Endodermal cell (in vitro differentiated cells): ENCODE results near the gene VAV1. TPM values are rescaled to one million over a fixed set of nuclear protein-coding genes. Genes with fewer than 3 reads are reported as not detected.

ENCODE experiments used
- DNase-seq: peaks from one replicate; pipeline ENCODE4 v3.0.0-alpha.2; 2017
- H3K27ac ChIP-seq: 2 replicates; pipeline ENCODE4 v1.5.1; 2013; ENCODE audit warnings: mild to moderate bottlenecking, low read depth, low read length, moderate library complexity
- H3K27me3 ChIP-seq: 2 replicates; pipeline ENCODE4 v1.6.1; 2013; ENCODE audit warnings: mild to moderate bottlenecking, low read length, moderate library complexity; ENCODE audit not compliant: insufficient read depth, control insufficient read depth, poor library complexity, severe bottlenecking
- H3K36me3 ChIP-seq: 2 replicates; pipeline ENCODE4 v1.7.0; 2013; ENCODE audit warnings: mild to moderate bottlenecking, low read length, moderate library complexity; ENCODE audit not compliant: control insufficient read depth, insufficient read depth
- H3K4me1 ChIP-seq: one replicate; pipeline ENCODE4 v1.7.0; 2013; ENCODE audit warnings: low read length; ENCODE audit not compliant: control insufficient read depth, insufficient read depth
- H3K4me3 ChIP-seq: 2 replicates; pipeline ENCODE4 v1.5.1; 2013; ENCODE audit warnings: mild to moderate bottlenecking, low read length, moderate library complexity
- H3K9ac ChIP-seq: 2 replicates; pipeline ENCODE4 v1.6.1; 2013; ENCODE audit warnings: mild to moderate bottlenecking, low read length, moderate library complexity; ENCODE audit not compliant: poor library complexity, severe bottlenecking; ENCODE audit errors: extremely low read depth
- H3K9me3 ChIP-seq: 2 replicates; pipeline ENCODE4 v1.6.1; 2013; ENCODE audit warnings: mild to moderate bottlenecking, low read length, moderate library complexity; ENCODE audit not compliant: control insufficient read depth
- H3K27ac Mint-ChIP-seq: 2 replicates; pipeline ENCODE4 v1.8.0; 2020; ENCODE audit warnings: mixed read lengths
- H3K27me3 Mint-ChIP-seq: 2 replicates; pipeline ENCODE4 v1.8.0; 2021; ENCODE audit warnings: mild to moderate bottlenecking, mixed read lengths; ENCODE audit not compliant: insufficient read depth
- H3K36me3 Mint-ChIP-seq: 2 replicates; pipeline ENCODE4 v1.8.0; 2020; ENCODE audit warnings: low read depth, mixed read lengths
- H3K4me1 Mint-ChIP-seq: 2 replicates; pipeline ENCODE4 v1.8.0; 2020; ENCODE audit warnings: mixed read lengths
- H3K4me3 Mint-ChIP-seq: 2 replicates; pipeline ENCODE4 v1.8.0; 2020; ENCODE audit warnings: mild to moderate bottlenecking, moderate library complexity, mixed read lengths
- H3K9me3 Mint-ChIP-seq: 2 replicates; pipeline ENCODE4 v1.8.0; 2020; ENCODE audit warnings: mild to moderate bottlenecking, mixed read lengths
- WGBS, 2 experiments: methylation state at CpG; one replicate each; pipeline versions ENCODE4 v1.1.5 to v1.1.7; 2013; ENCODE audit warnings: missing lambda C conversion rate in 2 of 2, mixed read lengths in 1 of 2; ENCODE audit not compliant: insufficient coverage in 1 of 2, insufficient read length in 1 of 2; 5-methylcytosine and 5-hydroxymethylcytosine counted together
- microRNA-seq: library from miRNA; unstranded; fragments of <30 nt; microRNA quantifications from one replicate; pipeline ENCODE4 v1.2.0, GENCODE V29; 2020; ENCODE audit warnings: borderline microRNAs expressed
- total RNA-seq, 2 donors: library from RNA; stranded (reverse); fragmentation: NEBNext Ultra II Directional in 1 of 2; extraction: Animal tissue kit (Norgen Biotek cat#: 25700) in 1 of 2; gene quantifications; 2 replicates in 1 of 2; 3 replicates in 1 of 2; pipeline ENCODE4 v1.2.1, GENCODE V29; 2021
- TF ChIP-seq, protein P1 (sequence below): fragments of 200-600 bp; sonication (generic); conservative IDR thresholded peaks from 2 replicates; pipeline ENCODE4 v1.5.0; 2021; ENCODE audit warnings: antibody characterized with exemption, mild to moderate bottlenecking

Gene VAV1
- total RNA-seq, 2 donors from 2014 or later: not detected

DNA sequence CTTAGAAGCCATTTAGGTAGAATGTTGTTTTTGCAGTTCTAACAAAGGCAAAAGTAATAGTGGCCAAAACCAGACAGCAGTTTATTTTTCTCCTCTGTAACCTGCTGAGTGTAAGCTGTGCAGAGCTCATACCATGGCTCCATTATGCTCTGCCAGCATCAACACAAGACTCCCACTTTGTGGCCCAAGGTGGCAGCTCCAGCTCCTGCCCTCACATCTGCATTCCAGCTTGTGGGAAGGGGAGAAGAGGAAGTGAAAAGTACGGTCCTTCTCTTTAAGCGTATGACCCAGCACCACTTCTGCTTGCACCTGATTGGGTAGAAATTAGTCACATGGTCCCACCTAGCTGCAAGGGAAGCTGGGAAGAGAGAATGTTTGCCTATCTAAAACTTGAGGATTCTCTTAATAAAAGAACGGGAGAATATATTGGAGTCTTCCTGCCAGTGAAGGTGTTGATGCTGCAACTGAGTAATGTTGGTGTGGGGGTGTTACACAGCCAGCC lies 134.1 kb downstream of the VAV1 start:
- Histone ChIP-seq H3K4me1 (no peaks in the 10 kb centered on the region), H3K9ac (no peak overlapping the region), H3K9me3 (peaks cover 68% of the 10 kb centered on the region), H3K4me3 (no peak overlapping the region), H3K36me3 (no peaks in the 10 kb centered on the region), H3K27ac (no peak overlapping the region), H3K27me3 (no peaks in the 10 kb centered on the region)
- Mint-ChIP-seq H3K4me3 (no peak overlapping the region), H3K36me3 (peaks cover 2% of the 10 kb centered on the region), H3K9me3 (peaks cover 79% of the 10 kb centered on the region), H3K27me3 (no peaks in the 10 kb centered on the region), H3K4me1 (no peaks in the 10 kb centered on the region), H3K27ac (no peak overlapping the region)
- WGBS, 2 experiments: 63 to 93% methylated on average over 1 to 3 of the region's 3 CpGs
- TF ChIP-seq, protein P1, sequence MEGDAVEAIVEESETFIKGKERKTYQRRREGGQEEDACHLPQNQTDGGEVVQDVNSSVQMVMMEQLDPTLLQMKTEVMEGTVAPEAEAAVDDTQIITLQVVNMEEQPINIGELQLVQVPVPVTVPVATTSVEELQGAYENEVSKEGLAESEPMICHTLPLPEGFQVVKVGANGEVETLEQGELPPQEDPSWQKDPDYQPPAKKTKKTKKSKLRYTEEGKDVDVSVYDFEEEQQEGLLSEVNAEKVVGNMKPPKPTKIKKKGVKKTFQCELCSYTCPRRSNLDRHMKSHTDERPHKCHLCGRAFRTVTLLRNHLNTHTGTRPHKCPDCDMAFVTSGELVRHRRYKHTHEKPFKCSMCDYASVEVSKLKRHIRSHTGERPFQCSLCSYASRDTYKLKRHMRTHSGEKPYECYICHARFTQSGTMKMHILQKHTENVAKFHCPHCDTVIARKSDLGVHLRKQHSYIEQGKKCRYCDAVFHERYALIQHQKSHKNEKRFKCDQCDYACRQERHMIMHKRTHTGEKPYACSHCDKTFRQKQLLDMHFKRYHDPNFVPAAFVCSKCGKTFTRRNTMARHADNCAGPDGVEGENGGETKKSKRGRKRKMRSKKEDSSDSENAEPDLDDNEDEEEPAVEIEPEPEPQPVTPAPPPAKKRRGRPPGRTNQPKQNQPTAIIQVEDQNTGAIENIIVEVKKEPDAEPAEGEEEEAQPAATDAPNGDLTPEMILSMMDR: no peak
- no peak for DNase-seq

Small RNA genes lying within 50 kb of the gene (microRNA-seq; reads per million reads assigned to microRNA genes)
- gene MIR6791: not detected

Other genes with a start within 250 kb of the VAV1 start
- gene TNFSF9, start 241.7 kb upstream of the VAV1 start, total RNA-seq: 1 to 10 TPM in 1 of 2 donors, under 1 TPM in 1; 0.68 to 3.9 TPM
- gene CD70, start 181.6 kb upstream of the VAV1 start, total RNA-seq: 1 to 10 TPM in 1 of 2 donors, under 1 TPM in 1; 0.92 to 1.8 TPM
- gene TNFSF14, start 102.5 kb upstream of the VAV1 start, total RNA-seq: under 1 TPM; 0.18 to 0.88 TPM
- gene C3, start 52.1 kb upstream of the VAV1 start, total RNA-seq: 10 to 100 TPM; 13.7 to 23.5 TPM
- 10 to 100 TPM; 61.4 to 67.2 TPM for gene GPR108, start 35.1 kb upstream of the VAV1 start, total RNA-seq
- gene TRIP10, start 33.0 kb upstream of the VAV1 start, total RNA-seq: 100 to 1,000 TPM; 111 to 116 TPM
- gene SH2D3A, start 5.3 kb upstream of the VAV1 start, total RNA-seq: 10 to 100 TPM; 10.7 to 16.4 TPM
- not detected for gene ADGRE1, start 114.9 kb downstream of the VAV1 start, total RNA-seq
- not detected for gene MBD3L2B, start 248.7 kb downstream of the VAV1 start, total RNA-seq